Activated CD4-positive, CD25-positive, alpha-beta regulatory T cell treated with anti-CD3 and anti-CD28 coated beads, Interleukin-2, amount 50 U/mL, for 24 hours (primary cell): ENCODE results near the gene GRB2.
"Not testable (repeated sequence)": the region's sequence is repeated elsewhere in the genome, so short reads cannot be mapped to it uniquely, and the experiment has no call there.

Source experiments
- ATAC-seq, 2 donors: fragments of 150-1000 bp; cut with Tn5 transposase; one replicate each; pipeline ENCODE4 v1.10.0; 2021; ENCODE audit warnings: mild to moderate bottlenecking in 1 of 2, moderate library complexity in 1 of 2

GRB2 gene

DNA sequence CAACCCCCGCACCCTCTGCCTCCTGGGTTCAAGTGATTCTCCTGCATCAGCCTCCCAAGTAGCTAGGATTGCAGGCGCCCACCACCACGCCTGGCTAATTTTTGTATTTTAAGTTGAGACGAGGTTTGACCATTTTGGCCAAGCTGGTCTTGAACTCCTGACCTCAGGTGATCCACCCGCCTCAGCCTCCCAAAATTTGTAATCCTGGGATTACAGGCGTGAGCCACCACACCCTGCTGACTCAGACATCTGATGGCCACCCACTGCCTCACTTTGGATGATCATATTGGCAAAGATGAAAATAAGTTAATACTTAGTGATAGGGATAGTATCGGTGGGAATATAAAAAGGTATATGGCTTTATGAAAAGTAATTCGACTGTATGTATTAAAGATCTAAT, 55.9 kb downstream of the GRB2 start:
- no peak for ATAC-seq

DNA sequence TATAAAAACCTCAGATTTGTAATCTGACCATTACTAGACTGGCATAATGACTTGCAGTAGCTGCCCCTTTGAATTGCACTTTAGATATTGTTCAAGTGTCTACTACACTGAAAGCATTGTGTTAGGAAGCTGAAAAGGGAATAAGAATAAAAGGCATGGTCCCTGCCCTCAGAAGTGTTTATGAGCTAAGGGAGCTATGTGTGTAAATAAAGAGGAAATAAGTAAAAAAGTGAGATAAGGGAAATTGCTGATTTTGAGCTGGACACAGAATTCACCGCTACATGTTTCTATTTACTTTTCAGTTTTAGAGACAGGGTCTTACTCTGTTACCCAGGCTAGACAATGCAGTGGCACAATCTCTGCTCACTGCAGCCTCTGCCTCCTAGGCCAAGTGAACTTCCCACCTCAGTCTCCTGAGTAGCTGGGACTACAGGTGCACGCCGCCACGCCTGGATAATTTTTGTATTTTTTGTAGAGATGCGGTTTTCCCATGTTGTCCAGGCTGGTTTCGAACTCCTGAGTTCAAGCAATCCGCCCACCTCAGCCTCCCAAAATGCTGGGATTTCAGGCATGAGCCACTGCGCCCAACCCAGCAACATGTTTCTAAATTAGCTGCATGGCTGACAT, 57.0 kb downstream of the GRB2 start:
- ATAC-seq, result no peak

DNA sequence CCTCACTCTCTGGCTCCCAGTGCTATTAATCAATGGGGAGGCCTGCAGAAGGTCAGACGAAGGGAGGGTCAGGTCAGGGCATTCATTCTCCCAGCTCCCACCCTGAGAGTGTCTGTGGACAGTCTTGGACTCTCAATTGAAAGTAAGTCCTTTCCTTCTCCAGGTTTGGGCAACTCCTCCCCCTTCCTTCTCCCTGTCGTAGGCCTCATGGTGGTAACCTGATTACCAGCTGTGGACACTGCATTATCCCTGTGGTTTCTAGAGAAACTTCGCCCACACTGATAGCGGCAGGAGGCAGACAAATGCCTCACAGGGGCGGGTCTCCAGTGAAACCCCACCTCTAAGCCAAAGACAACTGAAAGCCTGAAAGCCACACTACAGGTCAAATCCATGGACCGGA, 58.6 kb downstream of the GRB2 start:
- ATAC-seq, result peak; percentile 18 to 28

DNA sequence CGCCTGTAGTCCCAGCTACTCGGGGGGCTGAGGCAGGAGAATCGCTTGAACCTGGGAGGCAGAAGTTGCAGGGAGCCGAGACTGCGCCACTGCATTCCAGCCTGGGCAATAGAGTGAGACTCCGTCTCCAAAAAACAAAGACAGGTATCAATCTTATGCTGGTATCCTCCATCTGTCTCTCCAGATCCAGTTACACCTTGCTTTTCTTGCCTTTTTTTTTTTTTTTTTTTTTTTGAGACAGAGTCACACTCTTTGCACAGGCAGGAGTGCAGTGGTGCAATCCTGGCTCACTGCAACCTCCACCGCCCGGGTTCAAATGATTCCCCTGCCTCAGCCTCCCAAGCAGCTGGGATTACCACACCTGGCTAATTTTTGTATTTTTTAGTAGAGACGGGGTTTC, 59.1 kb downstream of the GRB2 start:
- ATAC-seq, result not testable (repeated sequence)

DNA sequence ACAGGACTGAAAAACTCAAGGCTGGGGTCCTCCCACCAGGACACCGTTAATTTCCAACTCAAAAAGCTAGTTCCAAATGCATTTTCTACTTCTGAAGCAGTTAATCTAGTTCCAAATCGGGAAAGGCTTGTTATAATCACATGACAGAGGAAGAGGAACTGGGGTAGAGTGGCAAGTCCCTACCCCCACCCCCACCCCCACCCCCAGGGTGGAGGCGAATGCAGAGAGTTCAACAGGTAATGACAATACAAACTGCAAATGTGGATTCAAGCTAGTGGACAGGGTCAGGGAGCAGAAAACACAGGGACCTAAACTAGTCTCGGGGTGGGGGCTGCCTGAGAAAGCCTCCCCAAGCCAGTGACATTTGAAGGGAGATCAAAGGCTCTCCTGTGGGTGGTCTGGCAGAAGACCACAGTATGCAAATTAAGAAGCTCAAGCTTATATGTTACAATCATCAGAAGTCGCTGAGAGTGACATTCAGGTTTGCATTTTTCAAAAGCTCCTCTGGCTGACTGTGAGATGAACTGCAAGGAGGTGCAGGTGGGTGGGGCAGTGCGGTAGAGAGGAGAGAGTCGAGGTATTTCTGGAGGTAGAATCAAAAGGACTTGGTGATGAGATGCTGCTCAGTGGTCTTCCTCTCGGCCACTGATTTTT, 59.8 kb downstream of the GRB2 start:
- peak; percentile 47 to 60 for ATAC-seq

DNA sequence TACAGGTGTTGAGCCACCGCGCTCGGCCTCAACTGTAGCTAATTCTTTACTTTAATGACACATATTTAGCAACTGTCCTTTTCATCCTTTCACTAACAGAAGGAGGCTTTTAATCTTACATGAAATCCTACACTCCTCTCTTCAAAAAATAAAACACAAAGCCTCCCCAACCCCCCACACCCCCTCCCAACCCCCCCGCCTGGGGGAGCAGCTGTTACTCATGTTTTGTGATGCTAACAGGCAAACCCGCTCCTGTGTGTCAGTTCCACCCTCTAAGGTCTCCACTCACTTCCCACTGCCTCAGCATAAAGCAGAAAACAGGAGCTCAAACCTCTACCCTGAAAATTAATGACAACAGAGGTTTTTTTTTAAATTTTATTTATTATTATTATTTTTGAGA, 60.8 kb downstream of the GRB2 start:
- ATAC-seq, result no peak

DNA sequence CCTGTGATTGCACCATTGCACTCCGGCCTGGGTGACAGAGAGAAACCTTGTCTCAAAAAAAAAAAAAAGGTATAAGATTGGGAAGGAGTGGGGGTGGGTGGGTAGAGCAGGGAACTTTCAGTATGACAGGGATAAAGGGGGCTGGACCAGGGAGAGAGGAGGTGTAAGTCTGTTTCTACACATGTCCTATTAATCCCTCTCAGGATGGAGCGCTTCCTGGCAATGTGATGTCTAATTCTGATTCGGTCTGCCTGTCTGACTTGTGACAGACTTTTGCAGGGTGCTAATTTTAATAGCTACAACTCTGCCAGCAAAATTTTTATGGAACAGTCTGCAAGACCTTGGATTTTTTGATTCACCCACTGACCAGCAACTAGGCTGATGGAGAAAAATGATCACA, 62.5 kb downstream of the GRB2 start:
- no peak for ATAC-seq

DNA sequence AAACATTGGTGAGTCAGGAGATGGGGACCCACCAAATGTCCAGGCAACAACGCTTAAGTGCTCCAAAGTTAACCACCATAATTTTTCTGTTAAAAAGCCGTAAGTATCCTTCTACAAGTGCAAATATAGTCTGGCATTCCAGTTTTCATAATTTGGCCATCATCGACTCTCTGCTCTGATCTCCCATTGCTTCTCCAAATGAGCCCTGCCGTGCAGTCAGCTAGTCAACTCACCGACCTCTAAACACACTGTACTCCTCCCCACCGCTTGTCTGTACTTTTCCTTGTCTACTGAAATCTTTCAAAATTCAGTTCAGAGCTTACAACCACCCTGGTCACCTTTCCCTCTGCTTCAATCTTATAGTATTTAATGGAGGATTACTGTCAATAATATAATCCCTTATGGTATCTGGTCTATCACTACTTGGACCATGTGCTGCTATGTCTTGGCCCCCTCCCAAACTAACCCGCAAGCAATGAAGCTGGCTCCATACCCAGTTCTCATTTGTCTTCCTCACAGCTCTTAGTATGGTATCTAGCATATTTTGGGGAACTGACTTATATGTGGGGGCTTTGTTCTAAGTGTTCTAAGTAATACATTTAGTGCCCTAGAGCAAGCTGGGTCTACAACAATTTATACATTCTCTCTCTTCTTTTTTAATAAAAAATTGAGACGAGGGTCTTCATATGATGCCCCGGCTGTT, 63.5 kb downstream of the GRB2 start:
- ATAC-seq, result no peak

DNA sequence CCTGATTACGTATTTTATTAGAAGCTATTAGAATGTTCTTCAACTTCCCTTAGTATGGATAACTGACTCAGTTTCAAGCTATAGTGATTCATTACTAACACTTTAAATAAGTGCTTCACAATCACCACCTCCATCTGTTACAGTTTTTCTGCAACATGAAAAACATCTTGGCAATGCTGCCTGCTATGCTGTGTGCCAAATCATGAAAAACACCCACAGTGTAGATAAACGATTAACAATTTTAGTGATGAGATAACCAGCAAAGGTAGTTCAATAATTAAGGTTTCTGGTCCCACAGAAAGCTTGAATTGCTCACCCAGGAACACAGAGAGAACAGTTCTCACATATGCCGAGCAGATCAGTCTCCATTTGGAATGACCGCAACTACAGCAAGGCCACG, 64.8 kb downstream of the GRB2 start:
- peak in 1 of 2 donors; percentile 12 for ATAC-seq

DNA sequence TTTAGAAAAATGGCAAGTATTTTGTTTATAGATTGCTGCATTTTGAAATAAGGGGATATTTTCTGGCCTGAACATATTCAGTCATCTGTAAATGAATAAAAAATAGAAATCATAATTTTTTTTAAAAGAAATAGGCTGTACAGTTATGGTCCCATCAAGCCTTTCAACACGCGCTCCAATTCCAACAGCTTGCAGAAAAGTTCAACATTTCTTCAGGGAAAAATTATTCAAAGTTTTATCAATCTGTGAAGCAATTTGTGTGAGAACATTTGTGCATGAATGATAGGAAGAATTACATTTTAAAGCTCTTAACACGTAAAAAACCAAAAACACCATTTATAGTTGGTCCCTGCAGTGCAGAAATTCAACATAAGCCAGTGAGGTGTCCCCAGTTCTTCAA, 65.5 kb downstream of the GRB2 start:
- no peak for ATAC-seq

DNA sequence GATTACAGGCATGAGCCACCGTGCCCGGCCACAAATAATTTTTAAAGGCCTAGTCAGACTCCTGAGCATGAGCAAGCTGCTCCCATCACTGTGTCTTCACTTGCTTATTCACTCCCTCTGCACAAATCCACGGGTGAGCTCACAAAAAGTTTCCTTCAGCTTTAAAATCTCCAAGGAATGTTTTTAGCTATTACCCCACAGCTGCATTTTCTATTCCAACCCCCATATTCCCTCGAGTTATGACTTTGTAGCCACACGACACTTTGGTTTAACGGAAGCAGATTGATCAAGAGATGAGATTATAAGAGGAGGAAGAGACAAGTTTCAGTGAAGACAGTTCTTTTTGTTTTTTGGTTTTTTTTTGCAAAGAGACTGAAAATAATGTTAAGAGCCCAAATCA, 67.1 kb downstream of the GRB2 start:
- peak in 1 of 2 donors; percentile 39 for ATAC-seq

DNA sequence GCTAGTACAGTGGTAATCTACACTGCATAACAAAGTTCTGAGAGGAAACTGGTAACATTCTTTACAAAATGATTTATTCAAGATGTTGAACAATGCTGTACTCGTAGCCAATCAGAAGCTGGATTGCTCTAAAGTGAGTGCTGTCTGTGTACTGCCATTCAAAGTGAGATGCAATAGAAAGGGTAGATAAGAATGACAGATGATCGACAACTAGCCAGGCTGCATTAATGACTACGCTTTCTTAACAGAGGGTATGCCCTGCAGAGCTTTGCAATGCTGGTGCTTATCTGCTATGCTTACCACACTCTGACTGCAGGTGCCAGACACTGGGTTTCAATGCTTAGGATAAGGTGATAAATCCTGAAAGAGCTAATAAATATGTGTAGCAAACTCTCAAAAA, 70.2 kb downstream of the GRB2 start:
- ATAC-seq, result no peak

DNA sequence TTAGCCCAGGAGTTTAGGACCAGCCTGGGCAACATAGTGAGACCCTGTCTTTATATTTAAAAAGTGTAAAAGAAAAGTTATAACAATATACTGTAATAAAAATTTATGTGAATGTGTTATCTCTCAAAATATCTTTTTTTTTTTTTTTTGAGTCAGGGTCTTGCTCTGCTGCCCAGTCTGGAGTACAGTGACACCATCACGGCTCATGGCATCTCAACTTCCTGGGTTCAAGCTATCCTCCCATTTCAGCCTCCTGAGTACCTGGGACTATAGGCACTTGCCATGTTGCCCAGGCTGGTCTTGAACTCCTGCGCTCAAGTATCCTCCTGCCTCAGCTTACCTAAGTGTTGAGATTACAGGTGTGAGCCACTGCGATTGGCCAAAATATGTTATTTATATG, 70.8 kb downstream of the GRB2 start:
- no peak for ATAC-seq

DNA sequence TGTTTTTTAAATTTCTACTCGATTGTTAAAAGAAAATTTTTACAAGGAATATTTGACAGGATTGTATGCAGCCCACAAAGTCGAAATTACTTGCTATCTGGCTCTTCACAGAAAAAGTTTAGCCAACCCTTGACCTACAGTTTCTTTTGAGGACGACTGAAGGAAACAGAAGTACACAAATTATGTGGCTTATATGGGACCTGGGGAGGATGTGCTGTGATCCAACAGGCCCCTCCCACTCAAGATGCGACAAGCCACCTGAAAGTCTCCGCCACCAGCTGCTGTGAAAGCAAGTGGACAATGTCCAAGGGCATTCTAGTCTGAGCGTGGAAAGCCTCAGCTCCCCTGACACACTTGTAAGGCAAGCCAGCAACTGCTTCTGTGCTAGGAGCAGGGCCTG, 73.8 kb downstream of the GRB2 start:
- ATAC-seq, result no peak

DNA sequence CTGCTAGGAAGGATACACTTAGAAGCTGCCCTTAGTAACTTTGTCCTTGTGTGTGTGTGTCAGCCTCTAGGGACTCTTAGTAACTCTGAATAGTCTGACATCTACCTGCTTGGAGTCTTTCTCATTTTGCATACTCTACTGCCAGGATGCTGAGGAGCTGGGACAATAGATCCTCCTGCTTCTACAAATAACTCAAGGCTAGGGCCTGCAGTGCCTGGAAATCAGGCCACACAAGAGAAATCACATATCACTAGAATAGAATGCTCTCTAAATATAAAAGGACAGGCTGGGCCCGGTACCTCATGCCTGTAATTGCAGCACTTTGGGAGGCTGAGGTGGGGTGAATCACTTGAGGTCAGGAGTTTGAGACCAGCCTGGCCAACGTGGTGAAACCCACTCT, 77.7 kb downstream of the GRB2 start:
- no peak for ATAC-seq

DNA sequence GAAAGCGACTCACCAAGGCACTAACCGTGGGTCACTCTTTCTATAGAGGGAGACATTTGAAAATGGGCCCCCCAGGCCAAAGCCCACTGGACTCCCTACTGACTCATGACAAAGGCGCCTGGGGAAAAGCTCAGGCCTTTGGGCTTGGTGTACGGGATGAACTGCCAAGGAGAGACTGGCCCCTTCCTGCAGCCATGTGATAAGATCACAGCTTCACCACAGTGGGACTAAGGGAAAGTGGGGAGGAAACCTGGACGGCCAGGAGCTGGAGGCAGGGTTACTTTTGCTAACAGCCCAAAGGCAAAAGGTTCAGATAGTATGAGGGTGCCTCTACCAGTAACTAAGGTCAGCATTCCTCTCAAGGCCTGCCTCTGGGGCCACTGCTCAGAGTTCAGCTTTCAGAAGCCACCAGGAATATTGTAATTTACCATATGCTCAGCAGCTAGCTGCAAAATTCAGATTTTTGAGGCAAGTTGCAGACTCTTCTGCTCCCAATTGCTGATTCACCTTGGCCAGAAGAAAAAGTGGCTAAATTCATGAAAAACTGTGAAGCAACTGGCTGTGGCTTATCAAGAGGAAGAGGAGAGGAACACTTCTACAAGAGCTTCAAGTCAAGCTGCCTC, 79.1 kb downstream of the GRB2 start:
- ATAC-seq, result no peak

DNA sequence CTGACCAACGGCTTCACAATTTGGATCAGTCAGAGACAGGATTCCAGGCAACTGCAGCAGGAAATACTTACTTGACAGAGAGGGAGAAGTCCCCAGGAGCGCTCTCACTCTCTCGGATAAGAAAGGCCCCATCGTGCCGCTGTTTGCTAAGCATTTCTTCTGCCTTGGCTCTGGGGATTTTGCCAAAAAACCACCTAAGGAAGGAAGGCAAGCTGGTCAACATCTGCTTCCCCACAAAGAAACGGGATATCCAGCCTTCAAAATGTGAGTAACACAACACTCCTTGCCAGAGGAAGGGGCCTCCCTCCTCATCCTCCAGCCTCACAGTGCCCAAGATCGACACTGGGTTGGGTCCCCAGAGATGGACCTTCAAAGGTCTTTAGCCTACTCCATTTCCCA, 79.7 kb downstream of the GRB2 start:
- no peak for ATAC-seq

DNA sequence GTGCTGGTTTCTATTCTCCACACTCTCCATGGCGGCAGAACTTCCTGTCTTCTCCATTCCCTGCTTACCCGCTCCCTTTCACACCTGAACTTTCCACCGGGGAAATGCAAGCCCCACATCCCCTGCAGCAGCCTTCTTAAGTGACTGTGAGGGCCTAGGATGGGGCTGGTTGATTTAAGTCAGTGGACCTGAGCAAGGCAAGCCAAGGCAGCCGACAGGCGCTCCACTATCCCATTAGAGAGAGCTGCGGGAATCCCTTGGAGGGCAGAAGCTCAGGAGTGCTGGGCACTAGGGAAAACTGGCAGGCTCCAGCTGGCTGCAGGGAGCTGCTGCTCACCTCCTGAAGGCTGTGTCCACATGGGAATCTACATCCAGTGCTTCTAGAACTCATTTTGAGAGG, 80.1 kb downstream of the GRB2 start:
- no peak for ATAC-seq

DNA sequence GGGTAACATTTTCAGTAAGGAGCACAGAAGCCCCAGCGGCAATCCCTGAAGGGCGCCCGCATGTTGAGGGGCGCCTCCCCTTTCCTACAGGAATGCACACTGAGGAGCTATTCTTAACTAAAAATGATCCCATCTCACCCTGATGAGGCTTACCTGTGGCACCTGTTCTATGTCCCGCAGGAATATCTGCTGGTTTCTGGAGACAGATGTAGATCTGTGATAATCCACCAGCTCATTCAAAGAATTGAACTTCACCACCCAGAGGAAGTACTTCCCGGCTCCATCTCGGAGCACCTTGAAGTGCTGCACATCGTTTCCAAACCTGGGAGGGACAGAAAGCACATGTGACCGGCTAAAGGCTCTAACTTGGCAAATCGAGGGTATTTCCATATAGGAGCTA, 84.0 kb downstream of the GRB2 start:
- no peak for ATAC-seq

DNA sequence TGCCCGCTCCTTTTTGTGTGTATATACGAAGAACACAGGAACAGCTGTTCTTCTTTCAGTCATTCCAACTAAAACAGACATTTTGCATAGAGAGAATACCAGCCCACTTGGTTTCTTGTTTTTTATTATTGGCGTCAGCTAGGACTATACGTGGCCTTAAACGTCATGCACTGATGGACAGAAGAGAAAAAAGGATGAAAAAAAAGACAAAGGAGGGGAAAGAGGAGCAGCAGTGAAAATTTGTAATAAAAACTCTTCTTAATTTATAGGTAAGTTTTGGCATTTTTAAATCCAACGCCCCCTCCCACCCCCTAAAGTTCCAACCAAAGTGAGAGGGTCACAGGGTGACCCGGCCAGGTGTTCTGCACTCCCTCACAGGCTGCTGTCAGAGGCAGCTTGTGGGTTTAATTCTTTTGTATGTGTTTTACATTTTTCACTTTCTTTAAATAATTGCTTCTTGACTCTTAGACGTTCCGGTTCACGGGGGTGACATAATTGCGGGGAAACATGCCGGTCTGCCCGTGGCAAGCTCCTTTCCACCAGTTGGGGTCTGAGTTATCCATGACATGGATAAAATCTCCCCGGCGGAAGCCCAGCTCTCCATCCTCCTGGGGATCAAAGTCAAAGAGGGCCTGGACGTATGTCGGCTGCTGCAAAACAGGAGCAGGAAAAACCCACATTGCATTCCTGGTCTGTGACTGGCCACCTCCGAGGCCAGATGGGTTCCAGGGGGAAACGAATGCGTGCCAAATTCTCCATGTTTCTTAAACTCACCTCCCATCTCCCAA, 85.4 kb downstream of the GRB2 start:
- ATAC-seq, result no peak

DNA sequence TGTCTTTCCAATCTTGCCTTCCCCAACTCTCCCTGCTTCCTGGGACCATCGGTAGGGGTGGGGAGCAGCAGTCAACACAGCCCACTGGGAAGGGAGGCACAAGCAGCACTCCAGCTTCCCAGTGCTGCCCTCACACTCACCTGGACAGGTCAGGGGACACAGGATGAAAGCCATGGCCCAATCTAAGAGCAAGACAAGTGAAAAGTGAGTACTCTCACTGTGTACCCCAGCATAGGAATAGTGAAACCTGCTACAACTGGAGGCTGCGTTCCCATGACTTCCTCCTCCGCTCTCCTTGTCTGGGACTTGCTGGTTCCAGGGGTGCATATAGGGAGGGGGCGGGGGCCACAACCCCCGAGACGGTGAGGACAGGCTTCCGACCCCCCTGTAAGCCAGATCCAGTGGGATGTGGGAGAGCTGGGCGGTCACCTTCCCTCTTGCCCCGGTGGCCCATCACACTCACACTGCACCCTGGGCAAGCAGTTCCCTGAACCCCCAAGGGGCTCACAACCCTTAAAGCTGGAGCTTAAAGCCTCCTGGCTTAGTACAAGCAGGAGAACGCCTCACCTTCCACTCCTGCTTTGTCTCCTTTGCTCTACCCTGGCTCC, 86.8 kb downstream of the GRB2 start:
- ATAC-seq, result no peak

DNA sequence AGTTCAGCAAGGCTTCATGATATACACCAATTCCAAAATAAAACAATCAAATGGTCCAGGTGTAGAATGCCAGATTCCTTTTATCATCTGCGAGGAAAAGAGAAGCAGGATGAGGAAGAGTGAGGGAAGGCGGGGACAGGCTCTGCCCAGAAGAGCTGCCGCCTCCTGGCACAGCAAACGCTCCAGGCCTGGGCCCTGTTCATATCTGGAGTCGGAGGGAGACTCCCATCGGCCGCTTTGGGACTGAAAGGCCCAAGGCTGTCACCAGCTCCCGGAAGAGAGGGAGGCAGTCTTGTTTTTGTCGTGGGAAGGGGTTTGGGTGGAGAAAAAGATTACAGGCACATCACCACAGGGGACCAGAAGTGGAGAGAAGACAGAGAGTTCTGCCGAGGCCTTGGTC, 87.3 kb downstream of the GRB2 start:
- no peak for ATAC-seq

DNA sequence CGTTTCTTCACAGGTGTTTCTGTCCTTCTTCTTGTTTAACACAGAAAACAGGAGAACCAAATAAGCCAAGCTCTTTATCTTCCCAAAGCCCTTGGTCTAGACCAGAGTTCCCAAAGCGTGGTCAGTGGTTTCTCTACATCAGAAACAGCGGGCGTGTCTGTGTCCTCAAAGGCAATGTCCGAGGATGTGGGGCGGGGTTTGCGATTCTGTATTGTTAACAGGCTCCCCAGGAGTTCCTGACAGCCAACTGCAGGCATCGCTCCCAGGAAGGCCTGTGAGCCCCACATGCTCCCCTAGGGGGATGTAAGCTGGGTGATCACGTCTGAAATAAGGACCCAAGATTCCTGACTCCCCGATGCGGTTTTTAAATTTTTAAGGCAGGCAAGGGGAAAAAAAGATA, 87.8 kb downstream of the GRB2 start:
- no peak for ATAC-seq
